Activated T-helper 9 cell treated with anti-CD3 and anti-CD28 coated beads, Interleukin-2, amount 50 U/mL, for 16 hours (primary cell): ENCODE measurements around the gene AP2A1.

Source experiments
- DNase-seq: peaks from one replicate; pipeline ENCODE4 v3.0.0-alpha.2; 2020; ENCODE audit warnings: low read depth

The AP2A1 gene

GRCh38 chr19:49855676-49856573 lies 89.1 kb downstream of the AP2A1 start:
- DNase-seq = no peak

- DNase-seq = no peak
Observed at GRCh38 chr19:49856574-49857021, 89.8 kb downstream of the AP2A1 start.
